Uterus (tissue), 2 donors: Measurements from ENCODE around the gene FGFR3.

Source experiments
- POLR2A ChIP-seq, 2 donors: fragments of 450-650 bp; IDR thresholded peaks; one replicate each; pipeline ENCODE4 v1.6.1; 2016; ENCODE audit warnings: antibody characterized with exemption in 2 of 2, mild to moderate bottlenecking in 1 of 2, moderate library complexity in 1 of 2
- TF ChIP-seq, protein P1 (sequence below), 4 experiments: fragments of 200-600 bp in 2 of 4; fragments of 450-650 bp in 2 of 4; sonication (generic) in 2 of 4; IDR thresholded peaks; one replicate each; pipeline ENCODE4 v1.5.1; 2016 to 2019; ENCODE audit warnings: antibody characterized with exemption in 4 of 4, mild to moderate bottlenecking in 2 of 4, moderate library complexity in 1 of 4

- TF ChIP-seq, protein P1, sequence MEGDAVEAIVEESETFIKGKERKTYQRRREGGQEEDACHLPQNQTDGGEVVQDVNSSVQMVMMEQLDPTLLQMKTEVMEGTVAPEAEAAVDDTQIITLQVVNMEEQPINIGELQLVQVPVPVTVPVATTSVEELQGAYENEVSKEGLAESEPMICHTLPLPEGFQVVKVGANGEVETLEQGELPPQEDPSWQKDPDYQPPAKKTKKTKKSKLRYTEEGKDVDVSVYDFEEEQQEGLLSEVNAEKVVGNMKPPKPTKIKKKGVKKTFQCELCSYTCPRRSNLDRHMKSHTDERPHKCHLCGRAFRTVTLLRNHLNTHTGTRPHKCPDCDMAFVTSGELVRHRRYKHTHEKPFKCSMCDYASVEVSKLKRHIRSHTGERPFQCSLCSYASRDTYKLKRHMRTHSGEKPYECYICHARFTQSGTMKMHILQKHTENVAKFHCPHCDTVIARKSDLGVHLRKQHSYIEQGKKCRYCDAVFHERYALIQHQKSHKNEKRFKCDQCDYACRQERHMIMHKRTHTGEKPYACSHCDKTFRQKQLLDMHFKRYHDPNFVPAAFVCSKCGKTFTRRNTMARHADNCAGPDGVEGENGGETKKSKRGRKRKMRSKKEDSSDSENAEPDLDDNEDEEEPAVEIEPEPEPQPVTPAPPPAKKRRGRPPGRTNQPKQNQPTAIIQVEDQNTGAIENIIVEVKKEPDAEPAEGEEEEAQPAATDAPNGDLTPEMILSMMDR (IDR thresholded peaks at IDR 0.05): no peak
- TF ChIP-seq POLR2A (IDR thresholded peaks at IDR 0.05): no peak
Measured at GRCh38 chr4:1830234-1830633, 37.1 kb downstream of the FGFR3 start.
